ENCODE results near the gene AKAP3.

Gene AKAP3

DNA sequence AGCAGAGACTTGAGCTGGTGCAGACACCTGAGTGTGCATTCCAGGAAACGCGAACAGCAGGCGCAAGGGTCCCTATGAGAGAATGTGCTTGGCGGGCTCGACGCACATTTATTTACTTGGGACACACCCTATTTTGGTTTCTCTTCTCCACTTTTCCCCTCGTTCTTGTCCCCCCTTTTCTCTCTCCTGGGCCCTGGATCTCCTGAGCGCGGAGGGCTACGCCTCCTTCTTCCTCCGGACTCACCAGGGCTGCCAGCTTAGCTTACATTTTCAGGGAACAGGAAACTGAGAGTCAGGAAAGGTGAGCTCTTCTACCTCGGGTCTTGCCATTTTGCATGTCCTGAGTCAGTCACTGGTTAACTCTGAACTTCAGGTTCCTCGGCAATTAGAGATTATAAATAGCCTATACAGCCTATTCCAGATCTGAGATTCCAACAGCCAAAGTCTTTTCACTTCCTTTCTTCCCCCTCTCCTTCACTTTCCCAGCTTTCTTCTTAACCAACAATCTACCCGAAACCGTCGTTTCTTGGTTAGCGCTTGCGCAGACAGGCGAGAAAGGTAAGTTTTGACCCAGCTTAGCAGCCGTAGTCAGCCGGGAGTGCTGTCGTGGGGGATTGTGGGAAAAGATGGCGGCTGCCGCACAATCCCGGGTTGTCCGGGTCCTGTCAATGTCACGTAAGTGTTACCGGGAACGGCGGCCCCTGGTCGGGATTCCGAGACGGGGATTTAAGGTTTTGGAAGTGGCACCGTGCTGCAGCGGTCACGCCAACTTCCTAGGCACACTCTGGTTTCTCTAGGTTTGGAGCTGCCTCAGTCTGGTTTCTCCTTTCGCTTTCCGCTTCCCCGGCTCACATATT is at the start of gene AKAP3, which contains the start of gene NDUFA9:
TSS of gene AKAP3 (minus strand) at position 551 of the 857 bp plus-strand sequence. CDS start 10,855 bp downstream, outside the sequence.
TSS of gene NDUFA9 (plus strand) at position 614 of the 857 bp plus-strand sequence. CDS start at position 627, 13 bp downstream.
- no peaks in the 10 kb centered on the region for H3K27me3 Mint-ChIP-seq (ENCODE audit: low read depth)
- peak within 1 kb of the TSS; percentile 97 to 99 (median 99) for H3K27ac Mint-ChIP-seq
- H3K4me3 Mint-ChIP-seq, result peak within 1 kb of the TSS; percentile 95 to 98 (median 97)
- no peaks in the 10 kb centered on the region for H3K9me3 Mint-ChIP-seq
- H3K4me1 Mint-ChIP-seq, result peaks cover 39% of the 10 kb centered on the region
- TF ChIP-seq, protein P1, sequence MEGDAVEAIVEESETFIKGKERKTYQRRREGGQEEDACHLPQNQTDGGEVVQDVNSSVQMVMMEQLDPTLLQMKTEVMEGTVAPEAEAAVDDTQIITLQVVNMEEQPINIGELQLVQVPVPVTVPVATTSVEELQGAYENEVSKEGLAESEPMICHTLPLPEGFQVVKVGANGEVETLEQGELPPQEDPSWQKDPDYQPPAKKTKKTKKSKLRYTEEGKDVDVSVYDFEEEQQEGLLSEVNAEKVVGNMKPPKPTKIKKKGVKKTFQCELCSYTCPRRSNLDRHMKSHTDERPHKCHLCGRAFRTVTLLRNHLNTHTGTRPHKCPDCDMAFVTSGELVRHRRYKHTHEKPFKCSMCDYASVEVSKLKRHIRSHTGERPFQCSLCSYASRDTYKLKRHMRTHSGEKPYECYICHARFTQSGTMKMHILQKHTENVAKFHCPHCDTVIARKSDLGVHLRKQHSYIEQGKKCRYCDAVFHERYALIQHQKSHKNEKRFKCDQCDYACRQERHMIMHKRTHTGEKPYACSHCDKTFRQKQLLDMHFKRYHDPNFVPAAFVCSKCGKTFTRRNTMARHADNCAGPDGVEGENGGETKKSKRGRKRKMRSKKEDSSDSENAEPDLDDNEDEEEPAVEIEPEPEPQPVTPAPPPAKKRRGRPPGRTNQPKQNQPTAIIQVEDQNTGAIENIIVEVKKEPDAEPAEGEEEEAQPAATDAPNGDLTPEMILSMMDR (IDR thresholded peaks at IDR 0.05; ENCODE audit: unreplicated experiment in 3 of 3), result no peak
- no peaks in the 10 kb centered on the region for H3K36me3 Mint-ChIP-seq (ENCODE audit: low read depth)

DNA sequence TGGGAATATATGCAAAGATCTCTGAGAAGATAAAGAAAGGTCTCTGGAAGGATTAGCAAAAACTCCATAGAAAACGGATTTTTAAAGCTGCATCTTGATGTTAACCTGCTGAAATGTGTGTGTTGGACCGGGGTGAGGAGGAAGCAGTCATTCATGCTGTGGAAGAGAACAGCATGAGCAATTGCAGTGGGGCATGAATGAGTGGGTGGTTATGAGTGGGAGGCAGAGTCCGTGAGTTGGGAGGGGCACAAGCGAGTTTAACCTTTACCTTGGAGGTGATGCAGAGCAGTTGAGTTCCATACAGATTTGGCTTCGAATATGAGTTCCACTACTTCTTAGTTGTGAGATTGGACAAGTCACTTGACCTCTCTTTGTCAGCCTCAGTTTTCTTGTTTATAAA is 41.9 kb upstream of the AKAP3 start:
- H3K9me3 Mint-ChIP-seq, result peaks cover 2% of the 10 kb centered on the region

DNA sequence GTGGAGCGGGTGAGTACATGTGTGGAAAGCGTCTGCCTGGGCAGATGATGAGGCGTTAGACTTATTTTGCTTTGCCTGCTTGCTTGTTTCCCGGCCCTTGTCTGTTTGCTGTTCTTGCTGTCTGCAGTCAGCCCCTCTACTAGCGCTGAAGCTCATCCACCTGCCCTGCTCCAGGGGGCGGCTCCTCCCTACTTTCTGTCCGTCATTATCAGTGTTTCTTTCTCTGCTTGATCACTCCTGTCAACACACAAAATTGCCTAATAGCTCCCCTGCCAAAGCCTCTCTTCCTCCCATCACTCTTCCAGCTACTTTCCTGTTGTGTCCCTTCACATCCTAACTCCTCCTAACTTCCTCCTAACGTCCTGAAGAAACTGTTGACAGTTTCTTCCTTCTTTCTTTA is 36.5 kb upstream of the AKAP3 start:
- H3K27me3 Mint-ChIP-seq (ENCODE audit: low read depth), result no peaks in the 10 kb centered on the region
- H3K36me3 Mint-ChIP-seq (ENCODE audit: low read depth), result peaks cover 68% of the 10 kb centered on the region
- H3K4me3 Mint-ChIP-seq, result no peak overlapping the region
- H3K27ac Mint-ChIP-seq, result no peak overlapping the region
- H3K4me1 Mint-ChIP-seq, result no peaks in the 10 kb centered on the region
- peaks cover 2% of the 10 kb centered on the region for H3K9me3 Mint-ChIP-seq
- TF ChIP-seq, protein P1 (IDR thresholded peaks at IDR 0.05; ENCODE audit: unreplicated experiment in 3 of 3), result no peak

More for the DNA sequence above, 41.9 kb upstream of the AKAP3 start:
- no peaks in the 10 kb centered on the region for H3K27me3 Mint-ChIP-seq (ENCODE audit: low read depth)
- peaks cover 76% of the 10 kb centered on the region for H3K36me3 Mint-ChIP-seq (ENCODE audit: low read depth)
- H3K4me1 Mint-ChIP-seq, result no peaks in the 10 kb centered on the region
- no peak overlapping the region for H3K27ac Mint-ChIP-seq
- no peak overlapping the region for H3K4me3 Mint-ChIP-seq
- TF ChIP-seq, protein P1 (IDR thresholded peaks at IDR 0.05; ENCODE audit: unreplicated experiment in 3 of 3), result no peak

DNA sequence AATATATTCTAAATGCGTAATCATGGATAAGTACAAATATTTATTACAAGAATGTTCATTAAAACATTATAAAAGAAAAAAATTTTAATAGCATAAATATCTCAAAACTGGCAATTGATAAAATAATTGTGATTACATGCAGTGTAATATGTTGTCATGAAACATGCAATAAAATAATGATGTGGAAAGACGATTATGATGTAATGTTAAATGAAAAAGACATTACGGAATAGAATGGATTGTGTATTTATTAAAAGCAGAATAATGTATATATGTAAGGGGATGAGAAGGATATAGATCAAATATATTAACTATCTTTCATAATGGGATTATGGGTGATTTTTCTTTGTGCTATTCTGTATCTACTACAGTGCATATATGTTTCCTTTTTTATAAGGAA is 32.9 kb upstream of the AKAP3 start:
- H3K27ac Mint-ChIP-seq, result no peak overlapping the region
- H3K4me1 Mint-ChIP-seq, result no peaks in the 10 kb centered on the region
- TF ChIP-seq, protein P1 (IDR thresholded peaks at IDR 0.05; ENCODE audit: unreplicated experiment in 3 of 3), result no peak

DNA sequence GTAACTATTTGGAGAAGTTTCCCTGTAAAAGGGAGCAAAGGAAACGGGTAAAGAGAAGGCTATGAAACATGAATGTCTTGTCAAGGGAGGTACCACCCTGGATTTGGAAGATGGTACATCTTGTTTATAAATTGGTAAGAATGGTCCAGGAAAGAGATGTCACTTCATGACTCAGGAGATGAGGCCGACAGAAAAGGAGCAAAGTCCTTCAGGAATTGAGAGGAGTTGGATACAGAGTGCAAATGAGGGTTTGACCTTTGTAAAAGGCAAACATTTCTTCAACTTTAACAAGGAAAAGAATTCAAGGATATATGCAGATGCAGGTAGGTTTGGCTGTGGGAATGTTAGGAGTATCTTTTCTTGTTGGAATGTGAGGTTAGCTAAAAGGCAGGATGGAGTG is 30.9 kb upstream of the AKAP3 start:
- H3K4me1 Mint-ChIP-seq, result no peaks in the 10 kb centered on the region
- H3K9me3 Mint-ChIP-seq, result peaks cover 15% of the 10 kb centered on the region
- H3K4me3 Mint-ChIP-seq, result no peak overlapping the region
- no peak overlapping the region for H3K27ac Mint-ChIP-seq
- H3K36me3 Mint-ChIP-seq (ENCODE audit: low read depth), result peaks cover 44% of the 10 kb centered on the region
- no peaks in the 10 kb centered on the region for H3K27me3 Mint-ChIP-seq (ENCODE audit: low read depth)
- TF ChIP-seq, protein P1 (IDR thresholded peaks at IDR 0.05; ENCODE audit: unreplicated experiment in 3 of 3), result no peak

More for the DNA sequence above, 32.9 kb upstream of the AKAP3 start:
- Mint-ChIP-seq H3K9me3 (no peaks in the 10 kb centered on the region), H3K4me3 (no peak overlapping the region), H3K36me3 (ENCODE audit: low read depth) (peaks cover 47% of the 10 kb centered on the region), H3K27me3 (ENCODE audit: low read depth) (no peaks in the 10 kb centered on the region)
